GM12874 (cell line): ENCODE data around the gene TUBB1.

Experiments used
- TF ChIP-seq, protein P1 (sequence below): IDR thresholded peaks from 2 replicates; pipeline ENCODE4 v1.5.1; 2011; ENCODE audit warnings: low read depth, mild to moderate bottlenecking, control low read depth, low read length, moderate library complexity; ENCODE audit not compliant: insufficient read depth

Gene TUBB1

DNA sequence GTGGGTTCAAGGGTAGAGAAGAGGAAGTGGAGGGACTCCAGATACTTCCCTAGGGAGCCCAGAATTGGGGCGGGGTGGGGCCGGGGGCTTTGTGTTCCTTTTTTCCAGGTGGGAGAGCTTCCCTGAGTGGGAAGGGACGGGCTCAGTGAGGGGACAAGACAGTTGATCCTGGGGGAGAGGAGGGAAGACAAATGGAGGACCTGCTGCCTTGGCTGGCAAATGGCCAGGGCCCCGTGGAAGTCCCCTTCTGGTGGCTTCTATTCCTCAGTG, 14.8 kb upstream of the TUBB1 start:
- TF ChIP-seq, protein P1, sequence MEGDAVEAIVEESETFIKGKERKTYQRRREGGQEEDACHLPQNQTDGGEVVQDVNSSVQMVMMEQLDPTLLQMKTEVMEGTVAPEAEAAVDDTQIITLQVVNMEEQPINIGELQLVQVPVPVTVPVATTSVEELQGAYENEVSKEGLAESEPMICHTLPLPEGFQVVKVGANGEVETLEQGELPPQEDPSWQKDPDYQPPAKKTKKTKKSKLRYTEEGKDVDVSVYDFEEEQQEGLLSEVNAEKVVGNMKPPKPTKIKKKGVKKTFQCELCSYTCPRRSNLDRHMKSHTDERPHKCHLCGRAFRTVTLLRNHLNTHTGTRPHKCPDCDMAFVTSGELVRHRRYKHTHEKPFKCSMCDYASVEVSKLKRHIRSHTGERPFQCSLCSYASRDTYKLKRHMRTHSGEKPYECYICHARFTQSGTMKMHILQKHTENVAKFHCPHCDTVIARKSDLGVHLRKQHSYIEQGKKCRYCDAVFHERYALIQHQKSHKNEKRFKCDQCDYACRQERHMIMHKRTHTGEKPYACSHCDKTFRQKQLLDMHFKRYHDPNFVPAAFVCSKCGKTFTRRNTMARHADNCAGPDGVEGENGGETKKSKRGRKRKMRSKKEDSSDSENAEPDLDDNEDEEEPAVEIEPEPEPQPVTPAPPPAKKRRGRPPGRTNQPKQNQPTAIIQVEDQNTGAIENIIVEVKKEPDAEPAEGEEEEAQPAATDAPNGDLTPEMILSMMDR = no peak

- TF ChIP-seq, protein P1 = no peak
These were observed 14.3 kb upstream of the TUBB1 start for GRCh38 chr20:59004763-59005522.

GRCh38 chr20:59005523-59006166, 13.6 kb upstream of the TUBB1 start:
- TF ChIP-seq, protein P1 = no peak

GRCh38 chr20:59006167-59006863, 12.9 kb upstream of the TUBB1 start:
- TF ChIP-seq, protein P1 = no peak

DNA sequence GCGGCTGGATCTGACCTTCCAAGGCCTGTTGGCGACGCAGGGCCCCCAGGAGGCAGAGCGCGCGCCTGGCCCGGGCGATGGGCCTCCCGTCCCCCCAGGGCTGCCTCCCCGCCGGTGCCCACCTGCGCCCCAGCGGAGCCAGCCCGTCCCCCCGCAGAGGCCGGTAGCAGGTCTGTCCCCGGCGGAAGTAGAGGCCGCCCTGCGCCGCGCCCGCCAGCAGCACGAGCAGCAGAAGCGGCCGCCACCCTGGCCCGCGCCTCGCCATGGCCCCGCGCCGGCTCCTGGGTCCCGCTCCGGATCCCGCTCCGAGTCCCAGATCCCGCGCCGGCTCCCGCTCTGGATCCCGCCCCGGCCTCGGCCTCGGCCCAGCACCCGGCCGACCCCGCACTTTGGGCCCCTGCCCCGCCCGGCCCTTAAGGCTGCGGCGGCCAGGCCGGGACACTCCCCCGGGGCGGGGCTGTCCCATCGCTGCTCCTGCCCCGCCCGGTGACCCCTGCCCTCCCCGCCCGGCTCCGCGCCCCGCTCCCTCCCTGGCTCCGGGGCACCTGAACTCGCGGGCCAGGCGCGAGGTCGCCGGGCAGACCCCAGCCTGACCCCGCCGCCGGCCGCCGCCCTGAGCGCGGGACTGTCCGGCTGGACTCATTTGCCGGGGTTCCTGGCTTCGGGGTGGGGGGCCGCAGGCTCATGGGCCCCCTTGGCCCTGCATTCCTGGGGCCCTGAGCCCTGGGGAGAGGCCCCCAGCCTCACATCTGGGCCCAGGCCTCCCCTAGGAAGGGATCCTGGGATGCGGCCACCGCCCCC, 12.2 kb upstream of the TUBB1 start, which contains the start of gene CTSZ:
CTSZ (minus strand) TSS at position 391 of the 801 bp plus-strand sequence; CDS start at position 265, 126 bp downstream.
- TF ChIP-seq, protein P1 = no peak

GRCh38 chr20:59007665-59008511, 11.3 kb upstream of the TUBB1 start:
- TF ChIP-seq, protein P1 = no peak
